ENCODE data around the gene DCLRE1B.

- TF ChIP-seq, protein P1, sequence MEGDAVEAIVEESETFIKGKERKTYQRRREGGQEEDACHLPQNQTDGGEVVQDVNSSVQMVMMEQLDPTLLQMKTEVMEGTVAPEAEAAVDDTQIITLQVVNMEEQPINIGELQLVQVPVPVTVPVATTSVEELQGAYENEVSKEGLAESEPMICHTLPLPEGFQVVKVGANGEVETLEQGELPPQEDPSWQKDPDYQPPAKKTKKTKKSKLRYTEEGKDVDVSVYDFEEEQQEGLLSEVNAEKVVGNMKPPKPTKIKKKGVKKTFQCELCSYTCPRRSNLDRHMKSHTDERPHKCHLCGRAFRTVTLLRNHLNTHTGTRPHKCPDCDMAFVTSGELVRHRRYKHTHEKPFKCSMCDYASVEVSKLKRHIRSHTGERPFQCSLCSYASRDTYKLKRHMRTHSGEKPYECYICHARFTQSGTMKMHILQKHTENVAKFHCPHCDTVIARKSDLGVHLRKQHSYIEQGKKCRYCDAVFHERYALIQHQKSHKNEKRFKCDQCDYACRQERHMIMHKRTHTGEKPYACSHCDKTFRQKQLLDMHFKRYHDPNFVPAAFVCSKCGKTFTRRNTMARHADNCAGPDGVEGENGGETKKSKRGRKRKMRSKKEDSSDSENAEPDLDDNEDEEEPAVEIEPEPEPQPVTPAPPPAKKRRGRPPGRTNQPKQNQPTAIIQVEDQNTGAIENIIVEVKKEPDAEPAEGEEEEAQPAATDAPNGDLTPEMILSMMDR (tag by site-specific recombination; IDR thresholded peaks at IDR 0.05), result no peak
- TF ChIP-seq ZNF48 (tag by site-specific recombination; IDR thresholded peaks at IDR 0.05) (no peak), HOXC10 (CRISPR knock-in tag; IDR thresholded peaks at IDR 0.05) (no peak), ZNF354C (tag by site-specific recombination; IDR thresholded peaks at IDR 0.05; ENCODE audit: borderline replicate concordance, low read depth) (no peak), MYNN (tag by site-specific recombination; IDR thresholded peaks at IDR 0.05; ENCODE audit: borderline replicate concordance) (no peak)
These were observed 30.8 kb downstream of the DCLRE1B start for GRCh38 chr1:113935970-113936369.

Data from HEK293 (cell line).